Activated naive CD4-positive, alpha-beta T cell treated with anti-CD3 and anti-CD28 coated beads, Interleukin-2, amount 50 U/mL, for 72 hours (primary cell): ENCODE data around the gene EMC9. TPM values are rescaled to one million over a fixed set of nuclear protein-coding genes. Genes with fewer than 3 reads are reported as not detected.
A peak's percentile ranks its signal among the peaks of the same experiment; 100 is the strongest.

Experiments used
- ATAC-seq, 2 donors: fragments of 150-1000 bp; cut with Tn5 transposase; 2 replicates each; pipeline ENCODE4 v1.10.0; 2021; ENCODE audit warnings: mild to moderate bottlenecking in 2 of 2, moderate library complexity in 2 of 2
- DNase-seq, 2 donors: peaks; one replicate each; pipeline ENCODE4 v3.0.0; 2021 to 2022; ENCODE audit warnings: low spot score in 2 of 2
- H3K27ac Mint-ChIP-seq, 2 donors: one replicate each; pipeline ENCODE4 v1.8.0; 2022; ENCODE audit warnings: mild to moderate bottlenecking in 2 of 2, mixed read lengths in 2 of 2
- H3K36me3 Mint-ChIP-seq, 2 donors: one replicate each; pipeline ENCODE4 v1.8.0; 2022; ENCODE audit warnings: mixed read lengths in 2 of 2
- H3K9me3 Mint-ChIP-seq, 2 donors: one replicate each; pipeline ENCODE4 v1.8.0; 2022; ENCODE audit warnings: mixed read lengths in 2 of 2
- total RNA-seq, 2 donors: library from RNA; stranded (reverse); gene quantifications; one replicate each; pipeline ENCODE4 v1.2.3, GENCODE V29; 2022

Gene EMC9
- total RNA-seq, 2 donors from 2014 or later = 36.8 to 64.2 TPM

- H3K27ac Mint-ChIP-seq = peak within 1 kb of the TSS; percentile 95 to 100
- DNase-seq (peak; percentile 81 to 87), ATAC-seq (peak; percentile 84 to 89)
- H3K36me3 Mint-ChIP-seq = peaks cover 21 to 24% of the 10 kb centered on the region in 2 donors
- H3K9me3 Mint-ChIP-seq = no peaks in the 10 kb centered on the region
Measured at GRCh38 chr14:24093901-24094840, 47.2 kb downstream of the EMC9 start, which contains the start of gene PCK2. PCK2 (plus strand) TSS chr14:24094311; CDS start chr14:24094406, 95 bp downstream.

- DNase-seq = no peak
- Mint-ChIP-seq H3K27ac (peak overlapping the region; percentile 72 to 95), H3K36me3 (peaks cover 21 to 24% of the 10 kb centered on the region in 2 donors), H3K9me3 (no peaks in the 10 kb centered on the region)
- ATAC-seq = no peak
Measured at GRCh38 chr14:24093207-24093900, 48.0 kb downstream of the EMC9 start.

- no peak for DNase-seq
- Mint-ChIP-seq H3K36me3 (peaks cover 21 to 24% of the 10 kb centered on the region in 2 donors), H3K27ac (peak overlapping the region; percentile 72 to 95), H3K9me3 (no peaks in the 10 kb centered on the region)
- no peak for ATAC-seq
Measured at GRCh38 chr14:24092505-24093206, 48.7 kb downstream of the EMC9 start.

GRCh38 chr14:24092110-24092504, 49.3 kb downstream of the EMC9 start:
- H3K9me3 Mint-ChIP-seq = no peaks in the 10 kb centered on the region

GRCh38 chr14:24089890-24090289, 51.5 kb downstream of the EMC9 start:
- peaks cover 5 to 6% of the 10 kb centered on the region in 2 donors for H3K36me3 Mint-ChIP-seq
- H3K27ac Mint-ChIP-seq = no peak overlapping the region
- no peaks in the 10 kb centered on the region for H3K9me3 Mint-ChIP-seq
- DNase-seq (no peak), ATAC-seq (no peak)

More at GRCh38 chr14:24092110-24092504, 49.3 kb downstream of the EMC9 start:
- DNase-seq (no peak), ATAC-seq (no peak)
- Mint-ChIP-seq H3K27ac (peak overlapping the region in 1 of 2 donors; percentile 50), H3K36me3 (peaks cover 21 to 24% of the 10 kb centered on the region in 2 donors)

Other genes starting within 250 kb of the EMC9 start
- gene DHRS4, start 187.8 kb downstream of the EMC9 start, total RNA-seq = 10 to 100 TPM; 14.8 to 17.6 TPM
- 10 to 100 TPM; 13.5 to 22.1 TPM for gene DHRS4L2, start 152.7 kb downstream of the EMC9 start, total RNA-seq
- gene CARMIL3, start 89.6 kb downstream of the EMC9 start, total RNA-seq = 1 to 10 TPM; 2.1 to 6.7 TPM
- under 1 TPM in 1 of 2 donors, not detected in 1; 0.14 TPM for gene CPNE6, start 70.0 kb downstream of the EMC9 start, total RNA-seq
- 10 to 100 TPM; 40.9 to 89.2 TPM for gene PCK2, start 47.3 kb downstream of the EMC9 start, total RNA-seq
- gene DCAF11, start 26.8 kb downstream of the EMC9 start, total RNA-seq = 100 to 1,000 TPM in 1 of 2 donors, 10 to 100 TPM in 1; 66.7 to 146 TPM
- 1 to 10 TPM; 2.9 to 4.8 TPM for gene NRL, start 26.6 kb downstream of the EMC9 start, total RNA-seq
- gene FITM1, start 10.9 kb downstream of the EMC9 start, total RNA-seq = 1 to 10 TPM in 1 of 2 donors, under 1 TPM in 1; 0.49 to 2.2 TPM
- gene PSME1, start 5.4 kb downstream of the EMC9 start, total RNA-seq = 100 to 1,000 TPM; 355 to 401 TPM
- 100 to 1,000 TPM; 452 to 507 TPM for gene PSME2, start 5.0 kb upstream of the EMC9 start, total RNA-seq
- 10 to 100 TPM; 81.5 to 90.7 TPM for gene RNF31, start 5.9 kb upstream of the EMC9 start, total RNA-seq
- 100 to 1,000 TPM; 183 to 227 TPM for gene IRF9, start 19.7 kb upstream of the EMC9 start, total RNA-seq
- 10 to 100 TPM; 36.4 to 48.7 TPM for gene REC8, start 30.5 kb upstream of the EMC9 start, total RNA-seq
- gene IPO4, start 47.2 kb upstream of the EMC9 start, total RNA-seq = 10 to 100 TPM; 37.5 to 67.6 TPM
- 10 to 100 TPM; 24.6 to 29.3 TPM for gene TM9SF1, start 53.9 kb upstream of the EMC9 start, total RNA-seq
- under 1 TPM; 0.27 to 0.41 TPM for gene TSSK4, start 64.1 kb upstream of the EMC9 start, total RNA-seq
- 10 to 100 TPM; 69.2 to 74.2 TPM for gene CHMP4A, start 71.9 kb upstream of the EMC9 start, total RNA-seq
- gene MDP1, start 74.5 kb upstream of the EMC9 start, total RNA-seq = 1 to 10 TPM; 5.5 to 7.4 TPM
- gene NEDD8, start 90.8 kb upstream of the EMC9 start, total RNA-seq = 100 to 1,000 TPM; 172 to 210 TPM
- gene GMPR2, start 91.3 kb upstream of the EMC9 start, total RNA-seq = 100 to 1,000 TPM in 1 of 2 donors, 10 to 100 TPM in 1; 62.6 to 106 TPM
- 100 to 1,000 TPM in 1 of 2 donors, 10 to 100 TPM in 1; 80.0 to 101 TPM for gene TINF2, start 101.0 kb upstream of the EMC9 start, total RNA-seq
- gene TGM1, start 121.6 kb upstream of the EMC9 start, total RNA-seq = 10 to 100 TPM in 1 of 2 donors, 1 to 10 TPM in 1; 7.9 to 31.6 TPM
- gene RABGGTA, start 130.0 kb upstream of the EMC9 start, total RNA-seq = 10 to 100 TPM; 58.6 to 67.0 TPM
- 10 to 100 TPM; 13.3 to 17.7 TPM for gene DHRS1, start 158.2 kb upstream of the EMC9 start, total RNA-seq
- gene NOP9, start 158.3 kb upstream of the EMC9 start, total RNA-seq = 10 to 100 TPM; 30.5 TPM
- 10 to 100 TPM in 1 of 2 donors, 1 to 10 TPM in 1; 6.9 to 17.0 TPM for gene CIDEB, start 166.4 kb upstream of the EMC9 start, total RNA-seq
- gene LTB4R2, start 168.5 kb upstream of the EMC9 start, total RNA-seq = 10 to 100 TPM; 13.7 to 16.2 TPM
- gene LTB4R, start 169.9 kb upstream of the EMC9 start, total RNA-seq = 10 to 100 TPM; 14.0 to 15.8 TPM
- 1 to 10 TPM; 2.1 to 5.7 TPM for gene ADCY4, start 193.5 kb upstream of the EMC9 start, total RNA-seq
- 10 to 100 TPM; 11.1 to 11.8 TPM for gene RIPK3, start 198.4 kb upstream of the EMC9 start, total RNA-seq
- 1 to 10 TPM in 1 of 2 donors, under 1 TPM in 1; 0.27 to 1.7 TPM for gene NFATC4, start 226.6 kb upstream of the EMC9 start, total RNA-seq